Heart left ventricle (tissue), 13 donors: ENCODE results near the gene VAC14.

Experiments
- CTCF ChIP-seq, 12 donors: fragments of 200-600 bp; sonication (generic) in 4 of 12; IDR thresholded peaks; one replicate each; pipeline versions ENCODE4 v1.5.0 to v1.8.0; 2018 to 2022; ENCODE audit warnings: antibody characterized with exemption in 12 of 12, mild to moderate bottlenecking in 5 of 12
- POLR2A ChIP-seq, 2 donors: fragments of 450-650 bp; IDR thresholded peaks; one replicate each; pipeline ENCODE4 v1.6.1; 2017; ENCODE audit warnings: antibody characterized with exemption in 2 of 2, mild to moderate bottlenecking in 2 of 2, moderate library complexity in 2 of 2
- donor health status: ischemic (EF 13 %, LVEDD 7.1; RV severe dilation, severe dysfunction).
- donor health status: DM: no; HTN: yes; CAD: no.
- donor health status: DM: no; HTN: no; CAD: no.
- donor health status: ischemic (EF 25% LVEDD 6.9; RV normal size, moderate dysfunction).
- donor health status: ischemic (EF 25% LVEDD 5.7; RV mildly dilated, moderate dysfunction).
- donor health status: ischemic (EF 35%, LVEDD 5.7; RV mildly dilated, moderate dysfunction).
- donor health status: nonischemic (EF 11% LVEDD 7.7; RV severe dilation, severe dysfunction).
- donor health status: DM: yes; HTN: yes; CAD: no.
- donor health status: PGD.
- donor health status: ischemic (EF 29% LVEDD 5.4; RV normal size, mild dysfunction).
- donor health status: nonischemic (EF 23%, LVEDD 6.1; RV moderate dilation, normal function).

- TF ChIP-seq CTCF (IDR thresholded peaks at IDR 0.05) (no peak), POLR2A (IDR thresholded peaks at IDR 0.05) (no peak)
These were observed 130.8 kb downstream of the VAC14 start for GRCh38 chr16:70670175-70670574.
